Fibroblast of the conjunctiva (primary cell): ENCODE data around the gene POLQ.
"Not testable (repeated sequence)": the region's sequence is repeated elsewhere in the genome, so short reads cannot be mapped to it uniquely, and the experiment has no call there.

Source experiments
- DNase-seq: peaks from one replicate; pipeline ENCODE4 v3.0.0-alpha.2; 2010; ENCODE audit warnings: low read depth

The POLQ gene

DNA sequence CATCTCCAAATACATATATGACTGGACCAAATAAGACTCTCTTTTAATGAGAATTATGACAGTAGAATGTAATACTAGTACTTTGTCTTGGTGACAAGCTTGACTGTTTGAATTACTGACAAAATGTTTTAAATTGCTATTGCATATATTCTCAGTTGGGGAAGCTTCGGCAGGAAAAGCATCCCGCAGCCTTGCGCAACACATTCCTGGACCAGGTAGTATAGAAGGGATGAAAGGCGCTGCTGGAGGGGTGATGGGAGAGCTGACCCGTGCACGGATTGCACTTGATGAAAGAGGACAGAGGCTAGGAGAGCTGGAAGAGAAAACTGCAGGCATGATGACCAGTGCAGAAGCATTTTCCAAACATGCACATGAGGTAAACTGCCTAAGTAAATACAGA, 127.6 kb downstream of the POLQ start:
- DNase-seq, result no peak

DNA sequence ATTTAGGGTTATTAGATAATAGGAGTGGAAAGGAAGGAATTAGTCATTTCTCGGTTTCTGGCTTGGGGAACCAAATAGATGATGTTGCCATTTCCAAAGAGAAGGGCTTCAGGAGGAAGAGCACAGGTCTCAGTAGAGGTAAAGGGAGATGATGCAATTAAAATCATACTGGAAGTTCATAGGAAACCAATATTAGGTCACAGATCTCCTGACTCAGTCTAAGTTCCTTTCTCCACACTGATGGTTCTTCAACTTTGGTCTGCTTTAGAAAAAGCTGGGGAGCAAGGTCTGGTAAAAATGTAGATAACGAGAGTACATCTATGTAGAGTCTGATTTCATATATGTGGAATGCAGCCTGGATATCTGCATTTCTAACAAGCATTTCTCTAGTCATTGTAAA, 130.9 kb downstream of the POLQ start:
- no peak for DNase-seq

DNA sequence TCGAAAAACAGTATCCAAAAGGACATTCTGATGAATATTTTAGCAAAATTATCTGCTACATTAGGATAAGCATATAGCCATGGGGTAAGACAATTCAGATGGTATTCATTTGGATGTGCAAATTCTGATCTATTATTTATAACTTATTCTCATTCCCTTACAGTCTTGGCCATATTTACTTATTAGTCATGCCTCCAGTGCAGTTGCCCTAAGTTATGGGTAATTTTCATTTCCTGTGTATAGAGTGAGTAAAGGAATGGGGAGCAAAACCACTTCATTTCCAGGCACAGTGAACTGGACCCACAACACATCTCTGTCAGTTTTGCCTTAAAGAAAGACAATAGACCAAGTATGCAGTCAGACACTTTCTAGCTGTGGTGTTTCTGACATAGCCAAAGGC, 134.3 kb downstream of the POLQ start:
- DNase-seq, result no peak

DNA sequence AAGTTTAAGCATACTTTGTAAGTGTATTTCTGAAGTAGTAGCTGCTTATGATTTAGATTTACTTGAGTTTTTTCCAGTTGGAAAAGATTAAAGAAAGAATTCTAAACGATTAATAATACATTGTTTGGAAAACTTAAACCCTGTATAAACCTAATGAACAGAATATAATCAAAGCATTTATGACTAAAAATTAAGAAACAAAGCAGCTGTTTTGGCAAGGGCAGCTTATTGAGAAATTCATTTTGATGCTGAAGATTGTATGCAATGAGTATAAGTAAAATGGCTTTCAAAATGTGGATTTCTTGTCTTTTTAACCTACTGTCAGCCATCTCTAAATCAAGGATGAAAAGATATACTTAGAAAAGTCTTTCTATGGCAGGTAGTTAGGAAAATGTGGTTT, 140.2 kb downstream of the POLQ start:
- DNase-seq, result no peak

DNA sequence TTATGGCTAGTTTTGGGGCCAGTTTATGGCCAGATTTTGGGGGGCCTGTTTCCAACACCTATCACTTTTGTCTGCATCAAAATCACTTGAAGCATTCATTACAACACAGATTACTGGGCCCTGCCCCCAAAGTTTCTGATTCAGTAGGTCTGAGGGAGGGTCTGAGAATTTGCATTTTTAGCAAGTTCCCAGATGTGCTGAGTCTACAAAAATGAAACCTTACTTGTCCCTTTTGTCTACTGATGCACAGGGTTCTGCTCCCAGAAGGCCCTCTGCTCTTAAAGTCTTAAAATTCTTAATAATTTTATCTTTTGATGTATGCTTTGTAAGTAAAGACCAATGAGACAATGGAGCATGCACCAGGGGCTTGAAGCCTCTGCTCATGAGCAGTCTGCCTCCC, 146.0 kb downstream of the POLQ start:
- DNase-seq, result no peak

DNA sequence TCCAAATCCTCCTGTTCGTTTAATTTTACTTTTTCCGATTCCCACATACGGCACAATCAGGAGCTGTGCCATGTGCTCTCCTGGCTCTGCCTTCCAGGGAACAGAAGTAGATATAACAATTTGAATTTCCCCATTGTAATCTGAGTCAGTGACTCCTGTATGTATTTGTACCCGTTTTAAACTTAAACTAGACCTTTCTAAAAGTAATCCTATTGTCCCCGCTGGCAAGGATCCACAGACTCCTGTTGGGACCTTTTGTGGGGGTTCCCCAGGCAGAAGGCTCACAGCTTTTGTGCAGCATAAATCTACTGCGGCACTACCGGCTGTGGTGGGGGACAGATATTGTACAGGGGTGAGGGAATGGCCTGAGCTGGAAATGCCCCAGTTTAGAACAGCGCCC, 147.7 kb downstream of the POLQ start:
- not testable (repeated sequence) for DNase-seq

DNA sequence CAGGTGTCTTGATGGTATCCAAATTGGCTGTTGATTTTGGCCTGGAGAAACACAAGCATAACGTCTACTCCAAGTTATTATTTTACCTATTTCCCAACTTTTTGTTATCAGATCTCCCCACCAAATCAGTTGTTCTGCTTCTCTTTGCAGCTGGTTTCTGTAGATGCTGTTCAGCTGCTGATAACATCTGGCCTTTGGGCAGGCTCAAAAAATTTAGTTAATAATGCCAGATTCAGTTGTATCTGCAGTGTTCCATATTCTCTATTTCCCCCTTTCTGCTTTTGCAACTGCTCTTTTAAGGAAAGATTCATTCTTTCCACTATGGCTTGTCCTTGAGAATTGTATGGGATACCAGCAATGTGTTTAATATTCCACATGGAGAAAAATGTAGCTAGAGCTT, 149.8 kb downstream of the POLQ start:
- DNase-seq, result not testable (repeated sequence)

DNA sequence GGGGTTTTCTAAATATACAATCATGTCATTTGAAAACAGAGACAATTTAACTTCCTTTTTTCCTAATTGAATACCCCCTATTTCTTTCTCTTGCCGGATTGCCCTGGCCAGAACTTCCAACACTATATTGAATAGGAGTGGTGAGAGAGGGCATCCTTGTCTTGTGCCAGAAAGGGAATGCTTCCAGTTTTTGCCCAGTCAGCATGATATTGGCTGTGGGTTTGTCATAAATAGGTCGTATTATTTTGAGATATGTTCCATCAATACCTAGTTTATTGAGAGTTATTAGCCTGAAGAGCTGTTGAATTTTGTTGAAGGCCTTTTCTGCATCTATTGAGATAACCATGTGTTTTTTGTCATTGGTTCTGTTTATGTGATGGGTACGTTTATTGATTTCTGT, 157.5 kb downstream of the POLQ start:
- not testable (repeated sequence) for DNase-seq
